ELF-1 (cell line): Measurements from ENCODE around the gene LALBA.
"Not testable (repeated sequence)": the region's sequence is repeated elsewhere in the genome, so short reads cannot be mapped to it uniquely, and the experiment has no call there.

Experiments used
- DNase-seq: peaks from one replicate; pipeline ENCODE4 v3.0.0-alpha.2; 2016; ENCODE audit warnings: low read depth, low spot score

Gene LALBA

GRCh38 chr12:48532601-48533000 is 37.2 kb downstream of the LALBA start:
- DNase-seq, result no peak

GRCh38 chr12:48527891-48528670 is 41.8 kb downstream of the LALBA start:
- DNase-seq, result peak; percentile 4

GRCh38 chr12:48525332-48525731 is 44.5 kb downstream of the LALBA start, which contains the start of gene OR8S1:
TSS of gene OR8S1 (plus strand) at chr12:48525632. CDS start at chr12:48525632, 0 bp downstream.
- no peak for DNase-seq

DNA sequence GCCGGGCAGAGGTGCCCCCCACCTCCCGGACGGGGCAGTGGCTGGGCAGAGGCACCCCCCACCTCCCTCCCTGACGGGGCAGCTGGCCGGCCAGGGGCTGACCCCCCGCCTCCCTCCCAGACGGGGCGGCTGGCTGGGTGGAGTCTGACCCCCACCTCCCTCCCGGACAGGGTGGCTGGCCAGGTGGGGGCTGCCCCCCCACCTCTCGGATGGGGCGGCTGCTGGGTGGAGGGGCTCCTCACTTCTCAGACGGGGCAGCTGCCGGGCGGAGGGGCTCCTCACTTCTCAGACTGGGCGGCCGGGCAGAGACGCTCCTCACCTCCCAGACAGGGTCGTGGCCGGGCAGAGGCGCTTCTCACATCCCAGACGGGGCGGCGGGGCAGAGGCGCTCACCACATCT is 49.5 kb downstream of the LALBA start:
- not testable (repeated sequence) for DNase-seq
